Prostate gland (tissue), 2 donors: Measurements from ENCODE around the gene OS9. TPM values are rescaled to one million over a fixed set of nuclear protein-coding genes. Genes with fewer than 3 reads are reported as not detected.
A peak's percentile ranks its signal among the peaks of the same experiment; 100 is the strongest.
"Not testable (repeated sequence)": the region's sequence is repeated elsewhere in the genome, so short reads cannot be mapped to it uniquely, and the experiment has no call there.

Experiments used
- DNase-seq: peaks from one replicate; pipeline ENCODE4 v3.0.0-alpha.2; 2019; ENCODE audit warnings: low spot score
- H3K27ac ChIP-seq, 2 donors: fragments of 200-600 bp; sonication (generic); 2 replicates each; pipeline ENCODE4 v1.5.1; 2017 to 2019
- H3K27me3 ChIP-seq: fragments of 200-600 bp; sonication (generic); replicated peaks from 2 replicates; pipeline ENCODE4 v1.5.1; 2019; ENCODE audit not compliant: insufficient read depth
- H3K36me3 ChIP-seq, 2 donors: fragments of 200-600 bp; sonication (generic); 1 replicate in 1 of 2; 2 replicates in 1 of 2; pipeline versions ENCODE4 v1.5.1 to v1.8.1; 2017 to 2019
- H3K4me1 ChIP-seq: fragments of 200-600 bp; sonication (generic); replicated peaks from 2 replicates; pipeline ENCODE4 v1.5.1; 2019
- H3K4me3 ChIP-seq, 2 donors: fragments of 200-600 bp; sonication (generic); 2 replicates each; pipeline ENCODE4 v1.5.1; 2017 to 2019
- H3K9me3 ChIP-seq: fragments of 200-600 bp; sonication (generic); 2 replicates; pipeline ENCODE4 v1.5.1; 2017
- CTCF ChIP-seq, 4 experiments: fragments of 200-600 bp in 2 of 4; fragments of 450-650 bp in 2 of 4; sonication (generic) in 2 of 4; IDR thresholded peaks; 1 replicate in 3 of 4; 2 replicates in 1 of 4; pipeline ENCODE4 v1.5.1; 2016 to 2019; ENCODE audit warnings: antibody characterized with exemption in 4 of 4, mild to moderate bottlenecking in 2 of 4, moderate library complexity in 2 of 4
- POLR2A ChIP-seq: fragments of 450-650 bp; IDR thresholded peaks from one replicate; pipeline ENCODE4 v1.6.1; 2016; ENCODE audit warnings: antibody characterized with exemption, mild to moderate bottlenecking
- POLR2AphosphoS5 ChIP-seq: sonication (generic); formaldehyde crosslinking; IDR thresholded peaks from one replicate; pipeline ENCODE4 v1.6.1; 2017; ENCODE audit warnings: antibody characterized with exemption
- WGBS: methylation state at CpG from one replicate; pipeline ENCODE4 v1.1.5; 2018; 5-methylcytosine and 5-hydroxymethylcytosine counted together
- intact Hi-C: fragments of 100-400 bp; cut with DNase I; formaldehyde crosslinking; loops from one replicate; pipeline ENCODE4 v1.14.2; 2022
- total RNA-seq, 2 donors: library from RNA; depleted of rRNA; stranded (reverse); fragments of >200 nt; gene quantifications; one replicate each; pipeline ENCODE4 v1.1.0, GENCODE V29; 2016

Gene OS9
- 100 to 1,000 TPM; 210 to 321 TPM for total RNA-seq

- TF ChIP-seq POLR2A (peak; percentile 74), CTCF (IDR thresholded peaks at IDR 0.05) (peak; percentile 54 to 94 (median 84)), POLR2AphosphoS5 (peak; percentile 98)
- Histone ChIP-seq H3K27ac (peak within 1 kb of the TSS; percentile 62 to 76), H3K9me3 (no peaks in the 10 kb centered on the region), H3K4me1 (peaks cover 4% of the 10 kb centered on the region), H3K36me3 (peaks cover 0 to 6% of the 10 kb centered on the region in 2 donors), H3K27me3 (no peaks in the 10 kb centered on the region), H3K4me3 (peak within 1 kb of the TSS; percentile 72 to 84)
- DNase-seq, result peak; percentile 99
- under 1% methylated on average over 45 of the region's 45 CpGs for WGBS
- intact Hi-C loops, result loop anchor here (5.0 kb wide), 1 partner anchor 62 kb away; the partner anchor contains the start of gene B4GALNT1
Measured at GRCh38 chr12:57693659-57694458, at the start of gene OS9. TSS of gene OS9 (plus strand) at chr12:57694132. CDS start at chr12:57694162, 30 bp downstream.

- WGBS, result 68% methylated on average over 13 of the region's 13 CpGs
- DNase-seq, intact Hi-C loops, H3K4me1 ChIP-seq, H3K27me3 ChIP-seq, H3K4me3 ChIP-seq, H3K27ac ChIP-seq, H3K36me3 ChIP-seq, H3K9me3 ChIP-seq: not testable (repeated sequence)
Measured at GRCh38 chr12:57645990-57646658, 47.8 kb upstream of the OS9 start.

GRCh38 chr12:57646659-57647049 is 47.3 kb upstream of the OS9 start:
- H3K4me1 ChIP-seq, H3K4me3 ChIP-seq, intact Hi-C loops, H3K27me3 ChIP-seq, H3K36me3 ChIP-seq, H3K27ac ChIP-seq, DNase-seq, H3K9me3 ChIP-seq: not testable (repeated sequence)
- 90% methylated on average over 9 of the region's 15 CpGs for WGBS

- 53% methylated on average over 3 of the region's 3 CpGs for WGBS
- Histone ChIP-seq H3K4me1 (no peaks in the 10 kb centered on the region), H3K36me3 (no peaks in the 10 kb centered on the region), H3K27me3 (no peaks in the 10 kb centered on the region), H3K4me3 (no peak overlapping the region), H3K27ac (peak overlapping the region; percentile 36 to 44), H3K9me3 (no peaks in the 10 kb centered on the region)
- DNase-seq, result no peak
- TF ChIP-seq POLR2AphosphoS5 (peak; percentile 23), CTCF (IDR thresholded peaks at IDR 0.05) (no peak), POLR2A (no peak)
- intact Hi-C loops, result no loop called here
Measured at GRCh38 chr12:57654042-57654441, 39.9 kb upstream of the OS9 start.

GRCh38 chr12:57655541-57656240 is 38.2 kb upstream of the OS9 start:
- 87% methylated on average over 21 of the region's 23 CpGs for WGBS

GRCh38 chr12:57656408-57656807 is 37.5 kb upstream of the OS9 start:
- H3K9me3 ChIP-seq, H3K27me3 ChIP-seq, DNase-seq, H3K4me3 ChIP-seq, H3K27ac ChIP-seq, H3K4me1 ChIP-seq, intact Hi-C loops, H3K36me3 ChIP-seq: not testable (repeated sequence)
- WGBS, result 72% methylated on average over 4 of the region's 4 CpGs

More at GRCh38 chr12:57655541-57656240, 38.2 kb upstream of the OS9 start:
- H3K27me3 ChIP-seq, result no peaks in the 10 kb centered on the region
- no peaks in the 10 kb centered on the region for H3K36me3 ChIP-seq
- DNase-seq, result no peak
- H3K9me3 ChIP-seq, result no peaks in the 10 kb centered on the region
- no peak overlapping the region for H3K27ac ChIP-seq
- no peaks in the 10 kb centered on the region for H3K4me1 ChIP-seq
- H3K4me3 ChIP-seq, result no peak overlapping the region
- TF ChIP-seq POLR2AphosphoS5 (no peak), POLR2A (no peak), CTCF (IDR thresholded peaks at IDR 0.05) (no peak)
- intact Hi-C loops, result no loop called here
